ENCODE data around the gene CIAO2B.
"Not testable (repeated sequence)": the region's sequence is repeated elsewhere in the genome, so short reads cannot be mapped to it uniquely, and the experiment has no call there.

Gene CIAO2B

GRCh38 chr16:66936889-66937554 lies 2.8 kb upstream of the CIAO2B start:
- DNase-seq: no peak

- DNase-seq: no peak
Observed at GRCh38 chr16:66936462-66936861, 2.3 kb upstream of the CIAO2B start.

GRCh38 chr16:66935314-66936011 lies 1.3 kb upstream of the CIAO2B start, which contains the start of gene CES2:
TSS of gene CES2 (plus strand) at chr16:66935516. CDS start at chr16:66935636, 120 bp downstream.
- no peak for DNase-seq

- not testable (repeated sequence) for DNase-seq
Observed at GRCh38 chr16:66934839-66935313, 674 bp upstream of the CIAO2B start.

GRCh38 chr16:66933776-66934137 lies 445 bp downstream of the CIAO2B start:
- no peak for DNase-seq

GRCh38 chr16:66932076-66932475 lies 2.1 kb downstream of the CIAO2B start:
- DNase-seq: no peak

GRCh38 chr16:66931665-66932064 lies 2.5 kb downstream of the CIAO2B start:
- no peak for DNase-seq

GRCh38 chr16:66930189-66930588 lies 4.0 kb downstream of the CIAO2B start:
- DNase-seq: no peak

GRCh38 chr16:66928702-66929388 lies 5.4 kb downstream of the CIAO2B start:
- DNase-seq: no peak

GRCh38 chr16:66927918-66928649 lies 6.1 kb downstream of the CIAO2B start:
- DNase-seq: no peak

GRCh38 chr16:66926961-66927436 lies 7.2 kb downstream of the CIAO2B start:
- peak in 1 of 2 experiments; percentile 28 for DNase-seq

GRCh38 chr16:66926171-66926947 lies 7.8 kb downstream of the CIAO2B start:
- no peak for DNase-seq

GRCh38 chr16:66925322-66925840 lies 8.8 kb downstream of the CIAO2B start, which contains the start of gene RRAD:
TSS of gene RRAD (minus strand) at chr16:66925535. CDS start at chr16:66925179, 356 bp downstream.
- no peak for DNase-seq

- DNase-seq: no peak
Observed at GRCh38 chr16:66924527-66925321, 9.5 kb downstream of the CIAO2B start.

- no peak for DNase-seq
Observed at GRCh38 chr16:66923866-66924265, 10.3 kb downstream of the CIAO2B start.

- DNase-seq: no peak
Observed at GRCh38 chr16:66923247-66923731, 10.9 kb downstream of the CIAO2B start.

- DNase-seq: no peak
Observed at GRCh38 chr16:66921729-66922450, 12.3 kb downstream of the CIAO2B start.

- no peak for DNase-seq
Observed at GRCh38 chr16:66920924-66921680, 13.1 kb downstream of the CIAO2B start.

GRCh38 chr16:66920299-66920590 lies 14.0 kb downstream of the CIAO2B start:
- DNase-seq: no peak
